Endothelial cell (in vitro differentiated cells): Measurements from ENCODE around the gene PRAC2. TPM values are rescaled to one million over a fixed set of nuclear protein-coding genes. Genes with fewer than 3 reads are reported as not detected.
"Not testable (repeated sequence)": the region's sequence is repeated elsewhere in the genome, so short reads cannot be mapped to it uniquely, and the experiment has no call there.

Experiments
- DNase-seq: peaks from one replicate; pipeline ENCODE4 v3.0.0; 2021; ENCODE audit warnings: low spot score
- H3K27ac Mint-ChIP-seq: one replicate; pipeline ENCODE4 v1.8.0; 2021; ENCODE audit warnings: mixed read lengths, inconsistent platforms; ENCODE audit not compliant: unreplicated experiment
- H3K27me3 Mint-ChIP-seq: one replicate; pipeline ENCODE4 v1.8.0; 2021; ENCODE audit warnings: mild to moderate bottlenecking, moderate library complexity, mixed read lengths, inconsistent platforms; ENCODE audit not compliant: unreplicated experiment
- H3K36me3 Mint-ChIP-seq: one replicate; pipeline ENCODE4 v1.8.0; 2021; ENCODE audit warnings: mild to moderate bottlenecking, low read depth, mixed read lengths, inconsistent platforms; ENCODE audit not compliant: unreplicated experiment
- H3K4me1 Mint-ChIP-seq: one replicate; pipeline ENCODE4 v1.8.0; 2021; ENCODE audit warnings: mild to moderate bottlenecking, mixed read lengths, inconsistent platforms; ENCODE audit not compliant: unreplicated experiment
- H3K4me3 Mint-ChIP-seq: one replicate; pipeline ENCODE4 v1.8.0; 2021; ENCODE audit warnings: mild to moderate bottlenecking, mixed read lengths, inconsistent platforms; ENCODE audit not compliant: unreplicated experiment
- H3K9me3 Mint-ChIP-seq: one replicate; pipeline ENCODE4 v1.8.0; 2021; ENCODE audit warnings: mixed read lengths, inconsistent platforms; ENCODE audit not compliant: unreplicated experiment
- total RNA-seq: library from RNA; stranded (reverse); fragmentation: NEBNext Ultra II Directional; extraction: Animal tissue kit (Norgen Biotek cat#: 25700); gene quantifications from one replicate; pipeline ENCODE4 v1.2.1, GENCODE V29; 2021; ENCODE audit not compliant: unreplicated experiment
- TF ChIP-seq, protein P1 (sequence below): fragments of 200-600 bp; sonication (generic); IDR thresholded peaks from one replicate; pipeline ENCODE4 v1.5.0; 2021; ENCODE audit warnings: antibody characterized with exemption; ENCODE audit not compliant: unreplicated experiment

Gene PRAC2
- total RNA-seq, 1 donor from 2014 or later = not detected

DNA sequence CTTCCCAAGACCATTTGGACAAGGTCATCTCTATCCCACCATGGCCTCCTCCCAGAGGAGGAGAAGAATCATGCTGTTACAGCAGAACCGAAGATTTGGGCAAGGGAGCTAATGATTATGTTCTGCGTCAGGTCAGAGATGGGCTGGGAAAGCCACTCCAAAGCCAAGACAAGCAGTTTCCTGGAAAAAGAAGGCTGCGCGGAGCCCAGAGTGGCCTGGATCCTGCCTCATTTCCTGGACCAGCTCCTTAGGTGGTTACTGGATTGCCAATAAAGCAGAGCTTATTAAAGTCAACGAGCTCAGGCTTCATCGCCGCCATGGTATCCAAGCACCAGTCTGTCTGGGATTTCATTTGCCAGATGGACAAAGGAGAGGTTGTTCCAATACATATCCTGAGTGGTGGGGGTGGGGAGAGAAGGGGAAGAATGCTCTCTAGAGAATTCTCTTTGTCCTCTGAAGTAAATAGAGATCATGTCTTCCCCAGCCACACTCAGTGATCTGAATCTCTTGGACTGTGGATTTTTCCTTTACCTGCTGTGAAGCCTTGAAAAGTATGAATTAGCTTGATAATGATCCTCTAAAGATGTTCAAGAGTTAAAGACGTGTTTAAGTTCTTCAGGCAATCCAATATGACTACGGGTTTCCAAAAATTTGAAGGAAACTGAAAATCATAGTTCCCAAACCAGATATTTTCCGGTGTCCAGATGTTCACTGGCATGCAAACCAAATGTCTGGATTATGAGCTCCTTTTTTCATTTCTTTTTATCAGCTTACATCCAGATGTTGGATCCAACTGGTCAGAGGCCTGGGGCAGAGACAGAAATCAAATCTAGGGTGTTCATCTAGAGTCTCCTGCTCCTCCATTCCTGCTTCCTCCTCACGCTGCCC is 18.4 kb upstream of the PRAC2 start:
- Mint-ChIP-seq H3K27me3 (peaks cover 2% of the 10 kb centered on the region), H3K4me1 (peaks cover 17% of the 10 kb centered on the region), H3K27ac (no peak overlapping the region), H3K9me3 (no peaks in the 10 kb centered on the region), H3K4me3 (peak overlapping the region; percentile 43), H3K36me3 (no peaks in the 10 kb centered on the region)
- TF ChIP-seq, protein P1, sequence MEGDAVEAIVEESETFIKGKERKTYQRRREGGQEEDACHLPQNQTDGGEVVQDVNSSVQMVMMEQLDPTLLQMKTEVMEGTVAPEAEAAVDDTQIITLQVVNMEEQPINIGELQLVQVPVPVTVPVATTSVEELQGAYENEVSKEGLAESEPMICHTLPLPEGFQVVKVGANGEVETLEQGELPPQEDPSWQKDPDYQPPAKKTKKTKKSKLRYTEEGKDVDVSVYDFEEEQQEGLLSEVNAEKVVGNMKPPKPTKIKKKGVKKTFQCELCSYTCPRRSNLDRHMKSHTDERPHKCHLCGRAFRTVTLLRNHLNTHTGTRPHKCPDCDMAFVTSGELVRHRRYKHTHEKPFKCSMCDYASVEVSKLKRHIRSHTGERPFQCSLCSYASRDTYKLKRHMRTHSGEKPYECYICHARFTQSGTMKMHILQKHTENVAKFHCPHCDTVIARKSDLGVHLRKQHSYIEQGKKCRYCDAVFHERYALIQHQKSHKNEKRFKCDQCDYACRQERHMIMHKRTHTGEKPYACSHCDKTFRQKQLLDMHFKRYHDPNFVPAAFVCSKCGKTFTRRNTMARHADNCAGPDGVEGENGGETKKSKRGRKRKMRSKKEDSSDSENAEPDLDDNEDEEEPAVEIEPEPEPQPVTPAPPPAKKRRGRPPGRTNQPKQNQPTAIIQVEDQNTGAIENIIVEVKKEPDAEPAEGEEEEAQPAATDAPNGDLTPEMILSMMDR = no peak
- DNase-seq = no peak

DNA sequence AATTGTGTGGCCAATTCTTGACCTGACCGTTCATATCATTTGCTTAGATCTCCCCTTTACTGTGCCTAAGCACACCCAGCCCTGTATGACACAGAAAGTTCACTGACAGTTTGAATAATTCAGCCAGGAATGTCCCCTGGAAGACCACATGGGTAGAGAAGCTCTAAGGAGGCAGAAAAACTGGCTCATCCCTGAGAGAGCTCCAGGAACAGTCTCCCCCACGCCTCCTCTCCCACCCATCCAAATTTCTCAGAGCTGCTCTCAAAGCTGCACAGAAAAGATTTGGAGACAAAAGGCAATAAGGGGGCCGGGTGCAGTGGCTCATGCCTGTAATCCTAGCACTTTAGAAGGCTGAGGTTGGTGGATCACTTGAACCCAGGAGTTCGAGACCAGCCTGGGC is 11.9 kb upstream of the PRAC2 start:
- peaks cover 2% of the 10 kb centered on the region for H3K4me1 Mint-ChIP-seq

DNA sequence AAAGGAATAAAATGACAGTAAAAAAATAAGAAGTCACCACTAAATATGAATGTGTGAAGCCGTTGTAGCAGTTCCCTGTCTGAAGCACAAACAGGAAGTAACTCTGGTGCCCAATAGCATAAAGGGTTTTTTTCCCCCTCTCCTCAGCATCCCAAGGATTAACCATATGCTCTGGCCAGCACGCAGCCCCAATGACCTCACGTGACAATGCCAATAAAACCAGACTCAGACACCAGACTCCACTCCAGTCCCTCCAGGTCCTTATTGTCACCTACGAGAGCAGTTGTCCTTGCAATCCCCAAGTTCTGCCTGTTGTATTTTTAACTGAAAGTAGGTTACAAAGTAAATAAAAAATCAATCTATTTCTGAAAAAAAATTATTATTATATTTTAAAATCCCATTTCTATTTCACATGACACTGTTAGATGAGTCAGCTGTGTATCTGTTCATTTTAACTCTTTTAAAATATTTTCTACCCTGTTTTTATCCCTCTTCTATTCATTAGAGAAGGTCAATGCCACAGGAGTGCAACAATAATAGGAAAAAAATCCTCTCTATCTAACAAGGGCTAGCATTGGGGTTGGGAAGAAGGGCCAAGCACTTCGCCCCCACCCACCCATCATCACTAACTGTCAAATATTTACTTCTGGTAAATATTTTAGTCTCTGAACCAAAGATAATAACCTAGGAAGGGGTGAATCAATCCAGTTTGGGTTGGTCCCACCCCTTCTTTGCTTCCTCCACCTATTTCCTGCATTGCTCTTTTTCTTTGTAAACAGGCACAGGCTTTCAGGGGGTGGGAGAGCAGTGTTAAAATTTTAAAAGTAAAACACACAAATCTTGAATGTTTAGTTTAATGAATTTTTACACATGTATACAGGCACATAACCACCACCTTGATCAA is 7.2 kb upstream of the PRAC2 start:
- Mint-ChIP-seq H3K27me3 (peaks cover 22% of the 10 kb centered on the region), H3K36me3 (no peaks in the 10 kb centered on the region), H3K4me1 (peaks cover 17% of the 10 kb centered on the region), H3K9me3 (no peaks in the 10 kb centered on the region), H3K4me3 (no peak overlapping the region), H3K27ac (no peak overlapping the region)
- TF ChIP-seq, protein P1 = no peak
- DNase-seq = no peak

More for the DNA sequence above, 11.9 kb upstream of the PRAC2 start:
- no peaks in the 10 kb centered on the region for H3K9me3 Mint-ChIP-seq
- no peak for DNase-seq
- TF ChIP-seq, protein P1 = no peak
- H3K27me3 Mint-ChIP-seq = peaks cover 2% of the 10 kb centered on the region
- no peak overlapping the region for H3K27ac Mint-ChIP-seq
- no peaks in the 10 kb centered on the region for H3K36me3 Mint-ChIP-seq
- H3K4me3 Mint-ChIP-seq = no peak overlapping the region

DNA sequence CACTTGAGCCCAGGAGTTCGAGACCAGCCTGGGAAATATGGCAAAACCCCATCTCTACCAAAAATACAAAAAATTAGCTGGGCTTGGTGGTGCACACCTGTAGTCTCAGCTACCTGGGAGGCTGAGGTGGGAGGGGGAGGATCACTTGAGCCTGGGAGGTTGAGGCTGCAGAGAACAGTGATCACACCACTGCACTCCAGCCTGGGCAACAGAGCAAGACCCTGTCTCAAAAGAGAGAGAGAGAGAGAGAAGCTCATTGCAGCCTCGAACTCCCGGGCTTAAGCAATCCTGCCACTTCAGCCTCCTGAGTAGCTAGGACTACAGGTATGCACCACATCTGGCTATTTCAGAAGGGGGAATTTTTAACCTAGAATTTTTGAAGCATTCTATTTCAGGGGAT is 6.4 kb upstream of the PRAC2 start:
- H3K9me3 Mint-ChIP-seq, H3K4me3 Mint-ChIP-seq, H3K27ac Mint-ChIP-seq, DNase-seq, H3K36me3 Mint-ChIP-seq: not testable (repeated sequence)
- peaks cover 25% of the 10 kb centered on the region for H3K27me3 Mint-ChIP-seq
- peaks cover 18% of the 10 kb centered on the region for H3K4me1 Mint-ChIP-seq

DNA sequence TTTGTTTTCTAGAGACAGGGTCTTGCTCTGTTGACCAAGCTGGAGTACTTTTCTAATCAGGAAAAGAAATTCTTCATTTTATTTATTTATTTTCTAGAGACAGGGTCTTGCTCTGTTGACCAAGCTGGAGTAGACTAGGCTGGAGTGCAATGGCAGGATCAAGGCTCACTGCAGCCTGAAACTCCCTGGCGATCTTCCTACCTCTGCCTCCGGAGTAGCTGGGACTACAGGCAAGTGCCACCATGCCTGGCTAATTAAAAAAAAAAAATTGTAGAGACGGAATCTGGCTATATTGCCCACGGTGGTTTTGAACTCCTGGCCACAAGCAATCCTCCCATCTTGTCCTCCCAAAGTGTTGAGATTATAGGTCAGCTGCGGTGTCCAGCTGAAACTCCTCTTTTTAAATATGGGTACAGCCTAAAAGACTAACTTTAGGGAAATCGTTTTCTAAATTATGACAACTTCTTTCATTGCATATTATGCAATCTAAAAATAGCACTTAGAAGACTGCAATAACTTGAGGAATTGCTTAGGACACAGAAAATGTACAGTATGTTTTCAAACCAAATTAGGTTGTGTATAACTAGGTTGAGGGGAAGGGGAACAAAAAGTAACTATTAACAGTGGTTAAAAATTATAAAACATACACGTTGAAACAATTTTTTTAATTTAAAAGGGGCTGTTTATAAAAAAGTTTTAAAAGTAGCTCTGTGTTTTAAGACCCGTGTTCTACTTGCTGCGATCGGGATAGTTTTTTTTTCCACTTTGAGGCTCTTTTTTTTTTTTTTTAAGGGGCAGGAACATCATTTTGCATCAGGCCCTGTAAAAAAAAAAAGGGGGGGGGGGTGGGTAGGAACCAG is 5.4 kb upstream of the PRAC2 start:
- peaks cover 30% of the 10 kb centered on the region for H3K27me3 Mint-ChIP-seq
- H3K9me3 Mint-ChIP-seq = no peaks in the 10 kb centered on the region
- TF ChIP-seq, protein P1 = no peak
- H3K27ac Mint-ChIP-seq = no peak overlapping the region
- peaks cover 18% of the 10 kb centered on the region for H3K4me1 Mint-ChIP-seq
- no peaks in the 10 kb centered on the region for H3K36me3 Mint-ChIP-seq
- no peak for DNase-seq
- no peak overlapping the region for H3K4me3 Mint-ChIP-seq
